Neuronal stem cell (in vitro differentiated cells): ENCODE measurements around the gene ARF1.

ENCODE experiments used
- DNase-seq: peaks from one replicate; pipeline ENCODE4 v3.0.0-alpha.2; 2013; ENCODE audit warnings: low spot score
- H2AFZ ChIP-seq: one replicate; pipeline ENCODE4 v1.6.1; 2013; ENCODE audit warnings: mild to moderate bottlenecking, low read length, inconsistent platforms
- H2AK5ac ChIP-seq: 2 replicates; pipeline ENCODE4 v1.6.1; 2013; ENCODE audit warnings: low read depth, mild to moderate bottlenecking, inconsistent platforms, low read length, moderate library complexity, mixed read lengths
- H2BK120ac ChIP-seq: 2 replicates; pipeline ENCODE4 v1.6.1; 2013; ENCODE audit warnings: low read depth, mild to moderate bottlenecking, inconsistent platforms, low read length, moderate library complexity, mixed read lengths
- H2BK12ac ChIP-seq: one replicate; pipeline ENCODE4 v1.6.1; 2013; ENCODE audit warnings: low read length, inconsistent platforms
- H2BK15ac ChIP-seq: 2 replicates; pipeline ENCODE4 v1.6.1; 2013; ENCODE audit warnings: mild to moderate bottlenecking, low read length, inconsistent platforms, mixed read lengths
- H2BK5ac ChIP-seq: one replicate; pipeline ENCODE4 v1.6.1; 2013; ENCODE audit warnings: inconsistent platforms, mild to moderate bottlenecking, low read length, moderate library complexity
- H3K14ac ChIP-seq: one replicate; pipeline ENCODE4 v1.6.1; 2013; ENCODE audit warnings: low read length, inconsistent platforms
- H3K18ac ChIP-seq: 2 replicates; pipeline ENCODE4 v1.6.1; 2013; ENCODE audit warnings: low read length, inconsistent platforms
- H3K23ac ChIP-seq: 2 replicates; pipeline ENCODE4 v1.6.1; 2013; ENCODE audit warnings: low read depth, mild to moderate bottlenecking, mixed read lengths, low read length, inconsistent platforms; ENCODE audit not compliant: poor library complexity
- H3K27ac ChIP-seq: replicated peaks from 3 replicates; pipeline ENCODE4 v1.5.1; 2013; ENCODE audit warnings: low read length, inconsistent platforms
- H3K27me3 ChIP-seq, 3 experiments: 2 replicates each; pipeline ENCODE4 v1.6.1; 2013; ENCODE audit warnings: low read length in 3 of 3, mild to moderate bottlenecking in 2 of 3, inconsistent platforms in 1 of 3, low read depth in 1 of 3, mixed read lengths in 1 of 3, moderate library complexity in 1 of 3; ENCODE audit not compliant: control insufficient read depth in 3 of 3, insufficient read depth in 3 of 3
- H3K36me3 ChIP-seq, 2 donors: replicated peaks in 1 of 2; 2 replicates each; pipeline ENCODE4 v1.6.1; 2013; ENCODE audit warnings: low read length in 2 of 2; ENCODE audit not compliant: control insufficient read depth in 2 of 2, insufficient read depth in 2 of 2
- H3K4ac ChIP-seq: 2 replicates; pipeline ENCODE4 v1.6.1; 2013; ENCODE audit warnings: inconsistent platforms, mild to moderate bottlenecking, low read length, moderate library complexity
- H3K4me1 ChIP-seq, 2 donors: 1 replicate in 1 of 2; 2 replicates in 1 of 2; pipeline ENCODE4 v1.6.1; 2013; ENCODE audit warnings: low read length in 2 of 2, low read depth in 1 of 2; ENCODE audit not compliant: control insufficient read depth in 2 of 2, insufficient read depth in 1 of 2
- H3K4me2 ChIP-seq: one replicate; pipeline ENCODE4 v1.6.1; 2013; ENCODE audit warnings: mild to moderate bottlenecking, low read length, inconsistent platforms; ENCODE audit not compliant: insufficient read depth, poor library complexity, severe bottlenecking
- H3K4me3 ChIP-seq, 2 donors: 2 replicates each; pipeline ENCODE4 v1.5.1; 2013; ENCODE audit warnings: low read length in 2 of 2, mild to moderate bottlenecking in 2 of 2, inconsistent platforms in 1 of 2, moderate library complexity in 1 of 2
- H3K79me1 ChIP-seq: one replicate; pipeline ENCODE4 v1.6.1; 2013; ENCODE audit warnings: low read depth, mild to moderate bottlenecking, inconsistent platforms, low read length, moderate library complexity
- H3K9ac ChIP-seq: one replicate; pipeline ENCODE4 v1.6.1; 2013; ENCODE audit warnings: mild to moderate bottlenecking, low read depth, low read length, inconsistent platforms; ENCODE audit not compliant: poor library complexity
- H3K9me3 ChIP-seq, 2 donors: replicated peaks in 1 of 2; 2 replicates each; pipeline versions ENCODE3 to v1.6.1; 2013; ENCODE audit warnings: low read length in 2 of 2, mild to moderate bottlenecking in 2 of 2, inconsistent platforms in 1 of 2, low read depth in 1 of 2, mixed read lengths in 1 of 2, moderate library complexity in 1 of 2; ENCODE audit not compliant: control insufficient read depth in 2 of 2, insufficient read depth in 1 of 2
- H4K8ac ChIP-seq: one replicate; pipeline ENCODE4 v1.6.1; 2013; ENCODE audit warnings: low read depth, mild to moderate bottlenecking, inconsistent platforms, low read length, moderate library complexity
- H4K91ac ChIP-seq: one replicate; pipeline ENCODE4 v1.6.1; 2013; ENCODE audit warnings: low read length, low read depth, mild to moderate bottlenecking, inconsistent platforms; ENCODE audit not compliant: poor library complexity
- WGBS, 2 donors: extraction: QIAGEN DNeasy Blood & Tissue Kit; methylation state at CpG; one replicate each; pipeline ENCODE4 v1.1.7; 2013; ENCODE audit warnings: missing lambda C conversion rate in 2 of 2, mixed read lengths in 1 of 2; ENCODE audit not compliant: insufficient read length in 2 of 2, insufficient replicate concordance in 1 of 2; ENCODE audit errors: extremely low coverage in 2 of 2; 5-methylcytosine and 5-hydroxymethylcytosine counted together

Gene ARF1

GRCh38 chr1:228081144-228081543 is 1.4 kb upstream of the ARF1 start:
- H3K9me3 ChIP-seq: no peaks in the 10 kb centered on the region
- peak overlapping the region; percentile 95 for H2AK5ac ChIP-seq
- no peak overlapping the region for H2BK15ac ChIP-seq
- no peak overlapping the region for H2BK12ac ChIP-seq
- no CpG with 5 or more reads among the region's 7 CpGs for WGBS, 2 donors
- no peak overlapping the region for H3K14ac ChIP-seq
- H4K8ac ChIP-seq: no peak overlapping the region
- no peak overlapping the region for H2BK120ac ChIP-seq
- peak overlapping the region; percentile 99 for H3K4me2 ChIP-seq
- H2AFZ ChIP-seq: peak overlapping the region; percentile 91
- no peak overlapping the region for H4K91ac ChIP-seq
- no peaks in the 10 kb centered on the region for H3K27me3 ChIP-seq
- no peak overlapping the region for H3K18ac ChIP-seq
- peaks cover 4 to 19% of the 10 kb centered on the region in 2 donors for H3K36me3 ChIP-seq
- peak overlapping the region; percentile 26 for H3K9ac ChIP-seq
- peak overlapping the region; percentile 11 for H3K23ac ChIP-seq
- H2BK5ac ChIP-seq: peak overlapping the region; percentile 93
- peak overlapping the region; percentile 5 for H3K27ac ChIP-seq
- no peak overlapping the region for H3K4ac ChIP-seq
- peaks cover 21% of the 10 kb centered on the region for H3K79me1 ChIP-seq
- peaks cover 17 to 24% of the 10 kb centered on the region in 2 donors for H3K4me1 ChIP-seq
- DNase-seq: no peak
- H3K4me3 ChIP-seq: peak overlapping the region in 1 of 2 donors; percentile 99

- DNase-seq: peak; percentile 40
- peak overlapping the region; percentile 78 for H3K27ac ChIP-seq
- peaks cover 4 to 22% of the 10 kb centered on the region in 2 donors for H3K36me3 ChIP-seq
Observed at GRCh38 chr1:228081578-228082213, 812 bp upstream of the ARF1 start.

GRCh38 chr1:228082918-228083870 is 686 bp downstream of the ARF1 start:
- no peak overlapping the region for H3K27ac ChIP-seq
- peaks cover 23% of the 10 kb centered on the region for H3K79me1 ChIP-seq
- H4K8ac ChIP-seq: peak overlapping the region; percentile 32
- no peaks in the 10 kb centered on the region for H3K27me3 ChIP-seq
- peak overlapping the region; percentile 98 to 99 for H3K4me3 ChIP-seq
- no peak for DNase-seq
- H4K91ac ChIP-seq: no peak overlapping the region
- peak overlapping the region; percentile 82 for H2AFZ ChIP-seq
- H2BK12ac ChIP-seq: no peak overlapping the region
- no CpG with 5 or more reads among the region's 79 CpGs for WGBS, 2 donors
- no peaks in the 10 kb centered on the region for H3K9me3 ChIP-seq
- peaks cover 4 to 36% of the 10 kb centered on the region in 2 donors for H3K36me3 ChIP-seq
- H3K4me2 ChIP-seq: peak overlapping the region; percentile 92
- H3K14ac ChIP-seq: peak overlapping the region; percentile 86
- peak overlapping the region; percentile 44 for H2BK120ac ChIP-seq
- peak overlapping the region; percentile 71 for H3K4ac ChIP-seq
- H3K23ac ChIP-seq: peak overlapping the region; percentile 99
- peak overlapping the region; percentile 10 for H2BK15ac ChIP-seq
- peak overlapping the region; percentile 79 for H2AK5ac ChIP-seq
- H3K18ac ChIP-seq: peak overlapping the region; percentile 97
- H2BK5ac ChIP-seq: peak overlapping the region; percentile 72
- peaks cover 21 to 26% of the 10 kb centered on the region in 2 donors for H3K4me1 ChIP-seq
- H3K9ac ChIP-seq: peak overlapping the region; percentile 97

More at GRCh38 chr1:228081578-228082213, 812 bp upstream of the ARF1 start:
- H2BK5ac ChIP-seq: peak overlapping the region; percentile 93
- peak overlapping the region; percentile 33 for H2BK15ac ChIP-seq
- H2BK120ac ChIP-seq: no peak overlapping the region
- peak overlapping the region; percentile 52 for H2BK12ac ChIP-seq
- H3K27me3 ChIP-seq: no peaks in the 10 kb centered on the region
- WGBS, 2 donors: no CpG with 5 or more reads among the region's 31 CpGs
- no peak overlapping the region for H4K8ac ChIP-seq
- H4K91ac ChIP-seq: peak overlapping the region; percentile 25
- H3K9me3 ChIP-seq: no peaks in the 10 kb centered on the region
- peak overlapping the region; percentile 95 for H2AK5ac ChIP-seq
- peaks cover 21% of the 10 kb centered on the region for H3K79me1 ChIP-seq
- H3K18ac ChIP-seq: peak overlapping the region; percentile 95
- peak overlapping the region; percentile 91 for H2AFZ ChIP-seq
- H3K4me3 ChIP-seq: peak overlapping the region; percentile 91 to 99
- peak overlapping the region; percentile 89 for H3K9ac ChIP-seq
- H3K4me1 ChIP-seq: peaks cover 17 to 24% of the 10 kb centered on the region in 2 donors
- H3K14ac ChIP-seq: peak overlapping the region; percentile 50
- H3K4me2 ChIP-seq: peak overlapping the region; percentile 99
- H3K4ac ChIP-seq: no peak overlapping the region
- peak overlapping the region; percentile 90 for H3K23ac ChIP-seq

- Histone ChIP-seq H3K9ac (peak overlapping the region; percentile 97), H4K8ac (no peak overlapping the region), H2AFZ (no peak overlapping the region), H2AK5ac (no peak overlapping the region), H3K4me3 (peak overlapping the region; percentile 98 to 99), H3K79me1 (peaks cover 23% of the 10 kb centered on the region), H2BK15ac (no peak overlapping the region), H3K27me3 (no peaks in the 10 kb centered on the region), H3K27ac (no peak overlapping the region), H3K9me3 (no peaks in the 10 kb centered on the region), H3K14ac (no peak overlapping the region), H3K4ac (no peak overlapping the region), H2BK5ac (no peak overlapping the region), H3K23ac (peak overlapping the region; percentile 7), H3K36me3 (peaks cover 7 to 43% of the 10 kb centered on the region in 2 donors), H4K91ac (no peak overlapping the region), H3K4me1 (peaks cover 21 to 26% of the 10 kb centered on the region in 2 donors), H2BK120ac (no peak overlapping the region), H3K18ac (no peak overlapping the region), H2BK12ac (no peak overlapping the region), H3K4me2 (peak overlapping the region; percentile 92)
- WGBS, 2 donors: no CpG with 5 or more reads among the region's 17 CpGs
- DNase-seq: no peak
Observed at GRCh38 chr1:228083871-228084278, 1.4 kb downstream of the ARF1 start.
